Left renal pelvis (tissue), 4 donors: Measurements from ENCODE around the gene NPFFR1. TPM values are rescaled to one million over a fixed set of nuclear protein-coding genes. Genes with fewer than 3 reads are reported as not detected.
"Not testable (repeated sequence)": the region's sequence is repeated elsewhere in the genome, so short reads cannot be mapped to it uniquely, and the experiment has no call there.

Experiments used
- DNase-seq, 4 donors: peaks; one replicate each; pipeline ENCODE4 v3.0.0-alpha.2; 2013; ENCODE audit warnings: low read depth in 4 of 4, low spot score in 3 of 4
- polyA plus RNA-seq, 4 donors: library from polyadenylated mRNA; unstranded; fragments of 120-200 nt; gene quantifications; one replicate each; pipeline ENCODE4 v1.2.1, GENCODE V29; 2013; ENCODE audit not compliant: insufficient read length in 4 of 4

Gene NPFFR1
- polyA plus RNA-seq, 4 donors = 0.10 to 0.22 (median 0.12) TPM

- no peak for DNase-seq
Observed at GRCh38 chr10:70228491-70228890, 55.3 kb downstream of the NPFFR1 start.

DNA sequence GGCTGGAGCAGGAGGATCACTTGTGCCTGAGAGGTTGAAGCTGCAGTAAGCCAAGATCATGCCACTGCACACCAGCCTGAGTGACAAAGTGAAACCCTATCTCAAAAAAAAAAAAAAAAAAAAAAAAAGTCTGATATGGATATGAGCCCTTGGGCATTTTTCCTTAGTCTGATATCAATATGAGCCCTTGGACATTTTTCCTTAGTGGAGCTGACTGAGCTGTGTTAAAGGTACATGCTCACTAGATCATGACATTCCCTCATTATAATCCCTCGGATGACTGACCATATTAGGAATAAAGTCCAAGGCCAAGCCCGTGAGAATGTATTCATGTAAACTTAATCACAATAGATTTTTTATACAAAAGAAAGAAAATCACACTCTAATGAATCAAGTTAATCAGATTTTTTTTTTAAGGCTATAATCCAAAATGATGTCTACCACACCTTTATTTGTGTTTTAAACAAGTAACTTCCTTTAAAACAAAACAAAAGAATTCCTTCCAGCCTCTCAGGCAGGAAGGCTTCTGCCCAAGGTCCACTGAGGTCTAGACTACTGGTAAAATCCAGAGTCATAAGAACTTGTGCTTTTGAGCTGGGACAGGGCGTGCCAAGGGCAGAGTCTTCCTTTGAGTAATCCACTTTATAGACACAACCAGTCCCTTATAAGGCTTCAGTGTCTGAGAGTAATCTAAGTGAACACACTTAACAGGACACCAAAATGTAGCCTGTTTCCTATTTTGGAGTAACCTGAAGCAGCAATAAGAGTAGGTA is 56.1 kb downstream of the NPFFR1 start:
- no peak for DNase-seq

GRCh38 chr10:70223728-70224127 is 60.1 kb downstream of the NPFFR1 start:
- DNase-seq = no peak

DNA sequence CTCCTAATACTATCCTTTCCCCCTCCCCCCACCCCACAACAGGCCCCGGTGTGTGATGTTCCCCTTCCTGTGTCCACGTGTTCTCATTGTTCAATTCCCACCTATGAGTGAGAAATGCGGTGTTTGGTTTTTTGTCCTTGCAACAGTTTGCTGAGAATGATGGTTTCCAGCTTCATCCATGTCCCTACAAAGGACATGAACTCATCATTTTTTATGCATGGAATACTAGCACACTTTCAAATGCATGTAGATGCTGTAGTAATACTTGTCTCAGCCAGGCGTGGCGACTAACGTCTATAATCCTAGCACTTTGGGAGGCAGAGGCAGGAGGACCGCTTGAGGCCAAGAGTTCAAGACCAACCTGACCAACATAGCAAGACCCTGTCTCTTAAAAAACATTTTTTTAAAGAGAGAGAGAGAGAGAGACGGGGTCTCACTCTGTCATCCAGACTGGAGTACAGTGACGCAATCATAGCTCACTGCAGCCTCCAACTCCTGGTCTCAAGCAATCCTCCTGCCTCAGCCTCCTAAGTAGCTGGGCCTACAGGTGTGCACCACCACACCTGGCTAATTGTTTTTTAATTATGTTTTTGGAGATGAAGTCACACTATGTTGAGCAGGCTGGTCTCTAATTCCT is 60.9 kb downstream of the NPFFR1 start:
- not testable (repeated sequence) for DNase-seq

GRCh38 chr10:70222340-70222794 is 61.4 kb downstream of the NPFFR1 start:
- no peak for DNase-seq

DNA sequence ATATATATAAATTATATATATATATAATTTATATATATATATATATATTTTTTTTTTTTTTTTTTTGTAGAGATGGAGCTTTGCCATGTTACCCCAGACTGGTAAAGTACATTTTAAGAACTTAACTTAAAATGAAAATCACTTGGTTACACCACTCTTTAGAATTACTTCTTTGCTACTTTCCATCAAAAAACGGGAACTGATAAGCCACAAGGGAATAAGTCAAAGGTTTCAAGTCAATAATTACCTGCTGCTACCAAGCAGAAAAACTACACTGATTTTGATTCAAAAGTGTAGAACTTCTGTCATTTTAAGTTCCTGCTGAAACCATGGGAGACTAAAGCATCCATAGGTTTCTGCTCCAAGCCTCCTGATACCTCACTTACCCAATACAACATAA is 62.8 kb downstream of the NPFFR1 start:
- DNase-seq = no peak

GRCh38 chr10:70212879-70213278 is 70.9 kb downstream of the NPFFR1 start:
- no peak for DNase-seq

- no peak for DNase-seq
Observed at GRCh38 chr10:70212277-70212676, 71.5 kb downstream of the NPFFR1 start.

GRCh38 chr10:70206762-70207161 is 77.0 kb downstream of the NPFFR1 start:
- DNase-seq = no peak

DNA sequence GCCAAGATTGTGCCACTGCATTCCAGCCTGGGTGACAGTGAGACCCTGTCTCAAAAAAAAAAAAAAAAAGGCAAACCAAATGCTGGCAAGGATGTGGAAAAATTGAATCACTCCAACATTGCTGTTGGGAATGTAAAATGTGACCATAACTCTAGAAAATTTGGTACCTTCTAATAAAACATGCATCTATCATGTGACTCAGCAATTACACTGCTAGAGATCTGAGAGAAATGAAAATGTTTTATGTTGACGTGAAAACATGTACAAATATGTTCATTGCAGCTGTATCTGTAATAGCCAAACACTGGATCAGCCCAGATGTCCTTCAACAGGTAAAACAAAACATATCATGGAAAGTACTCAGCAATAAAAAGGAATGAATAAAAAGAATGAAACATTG is 82.7 kb downstream of the NPFFR1 start:
- no peak for DNase-seq

DNA sequence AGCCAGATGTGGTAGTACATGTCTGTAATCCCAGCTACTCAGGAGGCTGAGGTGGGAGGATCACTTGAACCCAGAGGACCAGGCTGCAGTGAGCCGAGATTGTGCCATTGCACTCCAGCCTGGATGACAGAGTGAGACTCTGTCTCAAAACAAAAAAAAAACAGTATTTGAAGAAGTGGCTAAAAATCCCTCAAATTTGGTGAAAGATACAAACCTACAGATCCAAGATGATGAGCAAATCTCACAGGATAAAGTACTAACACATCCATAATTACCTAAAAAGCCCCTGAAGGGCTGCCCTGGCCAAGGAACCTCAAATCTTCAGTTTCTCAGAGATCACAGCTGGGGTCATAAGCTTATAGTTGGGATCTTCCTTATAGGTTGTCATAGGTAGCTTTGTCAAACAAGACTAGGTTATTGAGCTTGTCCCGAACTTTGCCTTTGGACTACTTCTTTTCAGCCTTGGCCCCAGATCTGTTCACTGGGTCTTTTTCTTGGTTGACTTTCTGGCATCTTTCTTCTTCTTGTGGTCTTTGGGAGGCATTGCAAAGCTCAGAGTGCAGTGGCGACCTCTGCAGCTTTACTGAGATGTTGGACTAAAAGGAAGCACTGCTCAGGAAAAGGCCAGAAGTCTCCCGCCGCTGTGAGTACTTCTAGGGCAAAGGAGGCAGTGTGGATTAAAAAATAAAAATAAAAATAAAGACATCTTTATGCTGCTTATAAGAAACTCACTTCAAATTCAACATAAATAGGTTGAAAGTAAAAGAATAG is 84.9 kb downstream of the NPFFR1 start:
- no peak for DNase-seq

Other genes starting within 250 kb of the NPFFR1 start
- gene MACROH2A2, start 231.2 kb downstream of the NPFFR1 start, polyA plus RNA-seq = 10 to 100 TPM; 39.8 to 89.9 (median 76.9) TPM
- 1 to 10 TPM; 2.3 to 6.9 (median 4.5) TPM for gene AIFM2, start 151.2 kb downstream of the NPFFR1 start, polyA plus RNA-seq
- 10 to 100 TPM in 3 of 4 donors, 1 to 10 TPM in 1; 5.1 to 16.1 (median 10.8) TPM for gene TYSND1, start 137.3 kb downstream of the NPFFR1 start, polyA plus RNA-seq
- 100 to 1,000 TPM; 116 to 150 (median 129) TPM for gene SAR1A, start 113.5 kb downstream of the NPFFR1 start, polyA plus RNA-seq
- gene PPA1, start 50.6 kb downstream of the NPFFR1 start, polyA plus RNA-seq = 100 to 1,000 TPM in 1 of 4 donors, 10 to 100 TPM in 3; 55.3 to 115 (median 89.4) TPM
- 10 to 100 TPM in 1 of 4 donors, 1 to 10 TPM in 3; 8.9 to 14.0 (median 9.2) TPM for gene LRRC20, start 98.6 kb upstream of the NPFFR1 start, polyA plus RNA-seq
- 10 to 100 TPM; 58.8 to 92.2 (median 79.5) TPM for gene EIF4EBP2, start 120.1 kb upstream of the NPFFR1 start, polyA plus RNA-seq
- gene NODAL, start 157.7 kb upstream of the NPFFR1 start, polyA plus RNA-seq = under 1 TPM in 3 of 4 donors, not detected in 1; 0.23 to 0.66 (median 0.52) TPM
- gene PALD1, start 194.8 kb upstream of the NPFFR1 start, polyA plus RNA-seq = 10 to 100 TPM in 3 of 4 donors, 1 to 10 TPM in 1; 9.2 to 11.8 (median 10.6) TPM